ENCODE measurements around the gene HLF.

DNA sequence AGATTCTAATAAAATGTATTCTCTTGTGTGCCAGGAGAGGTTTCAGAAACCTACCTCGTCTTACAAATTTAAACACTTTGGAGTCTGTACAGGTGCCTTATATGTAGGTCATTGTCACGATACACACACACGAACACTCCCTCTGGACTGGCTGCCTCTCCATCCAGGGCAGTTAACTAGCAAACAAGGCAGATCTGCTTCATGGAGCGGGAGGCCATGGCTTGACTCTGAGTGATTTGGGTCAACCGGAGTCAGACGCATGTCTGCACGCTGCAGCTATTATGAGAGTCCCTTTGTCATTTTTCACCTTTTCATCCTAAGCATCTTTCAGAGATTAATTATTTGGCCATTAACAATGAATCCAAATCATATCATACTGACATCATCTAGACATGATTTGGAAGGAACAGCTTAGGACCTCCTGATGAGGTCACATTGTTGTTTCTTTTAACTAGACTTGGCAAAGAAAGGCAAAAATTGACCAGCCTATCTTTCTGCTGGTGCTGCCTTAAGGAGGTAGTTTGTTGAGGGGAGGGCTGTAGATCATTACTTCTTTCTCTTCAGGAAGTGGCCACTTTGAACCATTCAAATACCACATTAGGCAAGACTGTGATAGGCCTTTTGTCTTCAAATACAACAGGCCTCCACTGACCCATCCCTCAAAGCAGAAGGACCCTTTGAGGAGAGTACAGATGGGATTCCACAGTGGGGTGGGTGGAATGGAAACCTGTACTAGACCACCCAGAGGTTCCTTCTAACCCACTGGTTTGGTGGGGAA lies 58.9 kb downstream of the HLF start:
- TF ChIP-seq POLR2AphosphoS5 (IDR thresholded peaks at IDR 0.05) (no peak), CTCF (IDR thresholded peaks at IDR 0.05) (no peak), POLR2A (IDR thresholded peaks at IDR 0.05) (no peak), EP300 (IDR thresholded peaks at IDR 0.05) (no peak)
